Measurements from ENCODE around the gene SLC16A3. TPM values are rescaled to one million over a fixed set of nuclear protein-coding genes. Genes with fewer than 3 reads are reported as not detected.

The SLC16A3 gene
- total RNA-seq, 1 donor from 2014 or later = 8.5 TPM

DNA sequence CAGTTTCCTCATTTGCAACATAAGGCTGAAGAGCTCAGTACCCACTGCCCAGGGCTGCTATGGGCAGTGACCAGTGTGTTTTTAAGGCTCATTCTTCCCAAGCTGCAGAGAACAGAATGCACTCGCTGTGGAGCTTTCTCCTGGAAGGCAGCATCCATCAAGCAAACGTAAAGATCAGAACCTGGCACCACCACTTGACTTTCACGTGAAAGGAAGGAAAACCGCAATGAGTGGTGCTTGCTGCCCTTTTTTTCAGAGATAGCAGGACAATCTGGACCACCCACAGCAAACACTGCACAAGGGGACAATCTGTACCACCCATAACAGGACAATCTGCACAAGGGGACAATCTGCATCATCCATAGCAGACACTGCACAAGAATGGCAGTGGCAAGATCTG lies 33.5 kb downstream of the SLC16A3 start:
- intact Hi-C loops (cut with micrococcal nuclease) = no loop called here
- no peak for DNase-seq
- no peaks in the 10 kb centered on the region for H3K9me3 ChIP-seq (replicated peaks)
- no peak overlapping the region for H3K27ac ChIP-seq (replicated peaks)
- H3K36me3 ChIP-seq = peaks cover 83% of the 10 kb centered on the region
- TF ChIP-seq, protein P1, sequence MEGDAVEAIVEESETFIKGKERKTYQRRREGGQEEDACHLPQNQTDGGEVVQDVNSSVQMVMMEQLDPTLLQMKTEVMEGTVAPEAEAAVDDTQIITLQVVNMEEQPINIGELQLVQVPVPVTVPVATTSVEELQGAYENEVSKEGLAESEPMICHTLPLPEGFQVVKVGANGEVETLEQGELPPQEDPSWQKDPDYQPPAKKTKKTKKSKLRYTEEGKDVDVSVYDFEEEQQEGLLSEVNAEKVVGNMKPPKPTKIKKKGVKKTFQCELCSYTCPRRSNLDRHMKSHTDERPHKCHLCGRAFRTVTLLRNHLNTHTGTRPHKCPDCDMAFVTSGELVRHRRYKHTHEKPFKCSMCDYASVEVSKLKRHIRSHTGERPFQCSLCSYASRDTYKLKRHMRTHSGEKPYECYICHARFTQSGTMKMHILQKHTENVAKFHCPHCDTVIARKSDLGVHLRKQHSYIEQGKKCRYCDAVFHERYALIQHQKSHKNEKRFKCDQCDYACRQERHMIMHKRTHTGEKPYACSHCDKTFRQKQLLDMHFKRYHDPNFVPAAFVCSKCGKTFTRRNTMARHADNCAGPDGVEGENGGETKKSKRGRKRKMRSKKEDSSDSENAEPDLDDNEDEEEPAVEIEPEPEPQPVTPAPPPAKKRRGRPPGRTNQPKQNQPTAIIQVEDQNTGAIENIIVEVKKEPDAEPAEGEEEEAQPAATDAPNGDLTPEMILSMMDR (IDR thresholded peaks at IDR 0.05; ENCODE audit: borderline replicate concordance) = no peak
- H3K4me1 ChIP-seq = peaks cover 22% of the 10 kb centered on the region
- H3K27me3 ChIP-seq (ENCODE audit: low read depth) = no peaks in the 10 kb centered on the region
- no peak overlapping the region for H3K4me3 ChIP-seq

DNA sequence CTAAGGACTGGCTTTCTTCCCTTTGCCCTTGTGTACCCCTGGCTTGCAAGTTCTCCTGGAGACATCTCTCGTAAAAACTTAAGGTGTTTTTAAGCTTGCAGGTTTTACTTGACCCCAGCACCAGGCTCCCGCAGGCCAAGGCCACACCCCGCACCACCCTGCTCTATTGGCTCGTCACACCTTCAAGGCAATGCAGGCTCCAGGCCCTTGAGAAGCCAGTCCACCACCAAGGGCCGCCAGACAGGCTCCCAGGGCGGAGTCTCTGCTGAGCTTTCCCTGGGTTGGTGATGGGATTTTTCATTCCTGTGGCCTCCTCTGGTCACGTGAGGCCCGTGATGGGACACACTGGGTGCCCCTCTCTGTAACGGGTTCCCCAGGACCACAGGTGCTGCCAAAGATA lies 34.8 kb downstream of the SLC16A3 start:
- Histone ChIP-seq H3K27me3 (ENCODE audit: low read depth) (no peaks in the 10 kb centered on the region), H3K4me3 (no peak overlapping the region), H3K27ac (replicated peaks) (no peak overlapping the region), H3K4me1 (peaks cover 32% of the 10 kb centered on the region), H3K36me3 (peaks cover 70% of the 10 kb centered on the region), H3K9me3 (replicated peaks) (no peaks in the 10 kb centered on the region)
- TF ChIP-seq, protein P1 (IDR thresholded peaks at IDR 0.05; ENCODE audit: borderline replicate concordance) = no peak
- intact Hi-C loops (cut with micrococcal nuclease) = no loop called here
- DNase-seq = no peak

DNA sequence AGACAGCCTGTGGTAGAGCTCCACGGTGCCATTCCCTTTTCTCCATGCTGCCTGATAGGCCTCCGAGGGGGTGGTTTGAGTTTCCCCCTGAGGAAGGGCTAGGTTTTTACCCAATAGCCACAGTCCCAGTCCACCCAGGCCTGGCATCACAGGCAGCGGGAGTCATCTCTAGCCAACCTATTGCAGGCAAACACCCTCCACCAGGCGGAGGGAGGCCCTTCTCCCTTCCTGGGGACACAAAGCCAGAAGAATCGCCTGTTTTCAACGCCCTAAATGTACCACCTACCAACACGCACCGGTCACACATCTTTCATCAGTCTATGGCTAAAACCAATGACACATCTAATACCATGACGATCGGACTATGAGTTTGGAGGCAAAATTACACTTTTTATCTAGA lies 37.3 kb downstream of the SLC16A3 start:
- peak overlapping the region; percentile 92 for H3K27ac ChIP-seq (replicated peaks)
- no peaks in the 10 kb centered on the region for H3K27me3 ChIP-seq (ENCODE audit: low read depth)
- TF ChIP-seq, protein P1 (IDR thresholded peaks at IDR 0.05; ENCODE audit: borderline replicate concordance) = no peak
- H3K4me3 ChIP-seq = no peak overlapping the region
- H3K4me1 ChIP-seq = peaks cover 57% of the 10 kb centered on the region
- H3K36me3 ChIP-seq = peaks cover 61% of the 10 kb centered on the region
- intact Hi-C loops (cut with micrococcal nuclease) = no loop called here
- no peak for DNase-seq
- H3K9me3 ChIP-seq (replicated peaks) = no peaks in the 10 kb centered on the region

- Histone ChIP-seq H3K4me1 (peaks cover 73% of the 10 kb centered on the region), H3K27ac (replicated peaks) (peak overlapping the region; percentile 92), H3K9me3 (replicated peaks) (no peaks in the 10 kb centered on the region), H3K36me3 (peaks cover 56% of the 10 kb centered on the region), H3K27me3 (ENCODE audit: low read depth) (no peaks in the 10 kb centered on the region), H3K4me3 (peak overlapping the region; percentile 54)
- TF ChIP-seq, protein P1 (IDR thresholded peaks at IDR 0.05; ENCODE audit: borderline replicate concordance) = no peak
- peak; percentile 94 for DNase-seq
- intact Hi-C loops (cut with micrococcal nuclease) = no loop called here
Measured at GRCh38 chr17:82267575-82268379, 38.9 kb downstream of the SLC16A3 start.

DNA sequence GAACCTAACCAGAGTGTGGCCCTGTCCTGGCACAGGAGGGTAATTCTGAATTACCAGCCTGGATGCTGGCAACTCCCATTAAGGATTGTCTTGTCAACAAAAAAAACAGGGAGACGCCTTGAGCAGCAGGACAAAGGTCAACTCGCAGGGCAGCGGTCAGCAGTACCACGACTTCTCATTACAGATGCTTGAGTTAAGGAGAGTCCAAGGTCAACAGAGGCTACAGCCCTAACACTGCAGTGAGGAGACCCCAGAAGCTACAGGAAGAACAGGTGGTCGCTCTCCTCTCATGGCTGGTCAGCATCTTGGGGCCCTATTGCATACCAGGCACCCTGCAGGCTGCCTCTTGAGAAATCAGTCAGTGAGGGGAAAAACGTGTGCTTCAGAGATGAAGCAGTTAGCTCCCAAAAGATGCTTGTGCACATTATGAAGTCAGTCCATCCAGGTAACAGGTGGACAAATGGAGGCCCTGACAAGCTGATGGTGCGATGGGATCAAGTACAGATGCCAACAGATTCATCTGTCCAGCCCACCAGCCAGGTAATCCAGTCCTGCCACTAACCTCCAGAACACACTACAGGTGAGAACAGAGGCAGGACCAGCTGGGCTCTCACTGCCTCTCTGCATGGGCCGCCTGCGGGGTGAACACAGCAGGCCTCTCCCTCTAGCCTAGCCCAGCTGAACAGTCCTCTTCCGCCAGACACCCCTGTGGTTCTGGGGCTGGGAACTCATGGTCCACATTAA lies 40.5 kb downstream of the SLC16A3 start:
- Histone ChIP-seq H3K4me3 (no peak overlapping the region), H3K27me3 (ENCODE audit: low read depth) (no peaks in the 10 kb centered on the region), H3K36me3 (peaks cover 40% of the 10 kb centered on the region), H3K27ac (replicated peaks) (peak overlapping the region; percentile 31), H3K4me1 (peaks cover 87% of the 10 kb centered on the region), H3K9me3 (replicated peaks) (no peaks in the 10 kb centered on the region)
- DNase-seq = no peak
- intact Hi-C loops (cut with micrococcal nuclease) = no loop called here
- TF ChIP-seq, protein P1 (IDR thresholded peaks at IDR 0.05; ENCODE audit: borderline replicate concordance) = no peak
